Sigmoid colon (tissue), 7 donors: ENCODE data around the gene OTOGL. TPM values are rescaled to one million over a fixed set of nuclear protein-coding genes. Genes with fewer than 3 reads are reported as not detected.

Experiments used
- DNase-seq: peaks from one replicate; pipeline ENCODE4 v3.0.0-alpha.2; 2019
- H3K27ac ChIP-seq, 4 donors: fragments of 200-600 bp; sonication (generic); one replicate each; pipeline ENCODE4 v1.5.1; 2016 to 2019; ENCODE audit warnings: mild to moderate bottlenecking in 1 of 4
- H3K27me3 ChIP-seq, 3 donors: fragments of 200-600 bp; sonication (generic); one replicate each; pipeline ENCODE4 v1.5.1; 2019; ENCODE audit warnings: mild to moderate bottlenecking in 1 of 3
- H3K36me3 ChIP-seq, 4 donors: fragments of 200-600 bp; sonication (generic); one replicate each; pipeline ENCODE4 v1.5.1; 2016 to 2019
- H3K4me1 ChIP-seq, 4 donors: fragments of 200-600 bp; sonication (generic); one replicate each; pipeline ENCODE4 v1.5.1; 2017 to 2019
- H3K4me3 ChIP-seq, 4 donors: fragments of 200-600 bp; sonication (generic); one replicate each; pipeline ENCODE4 v1.5.1; 2017 to 2019; ENCODE audit warnings: mild to moderate bottlenecking in 2 of 4, moderate library complexity in 1 of 4
- H3K9me3 ChIP-seq, 4 donors: fragments of 200-600 bp in 3 of 4; sonication (generic) in 3 of 4; one replicate each; pipeline versions ENCODE4 v1.5.1 to v1.6.1; 2013 to 2019
- CTCF ChIP-seq, 4 experiments: fragments of 450-650 bp in 3 of 4; fragments of 200-600 bp in 1 of 4; IDR thresholded peaks; one replicate each; pipeline ENCODE4 v1.5.1; 2016 to 2019; ENCODE audit warnings: antibody characterized with exemption in 4 of 4, mild to moderate bottlenecking in 3 of 4, moderate library complexity in 2 of 4
- EP300 ChIP-seq, 4 donors: sonication (generic); formaldehyde crosslinking; IDR thresholded peaks; one replicate each; pipeline ENCODE4 v1.6.1; 2017; ENCODE audit warnings: antibody characterized with exemption in 4 of 4
- POLR2A ChIP-seq, 2 donors: fragments of 450-650 bp; IDR thresholded peaks; one replicate each; pipeline ENCODE4 v1.6.1; 2016; ENCODE audit warnings: antibody characterized with exemption in 2 of 2, mild to moderate bottlenecking in 2 of 2, moderate library complexity in 2 of 2
- POLR2AphosphoS5 ChIP-seq, 4 donors: sonication (generic); formaldehyde crosslinking; IDR thresholded peaks; one replicate each; pipeline ENCODE4 v1.6.1; 2017; ENCODE audit warnings: antibody characterized with exemption in 4 of 4
- WGBS, 2 donors: extraction: QIAGEN DNeasy Blood & Tissue Kit; methylation state at CpG; one replicate each; pipeline ENCODE4 v1.1.7; 2013; 5-methylcytosine and 5-hydroxymethylcytosine counted together
- intact Hi-C: fragments of 100-400 bp; cut with DNase I; formaldehyde crosslinking; loops from one replicate; pipeline ENCODE4 v1.15.1; 2023
- polyA plus RNA-seq, 3 donors: library from polyadenylated mRNA; stranded (reverse); fragments of 200-250 nt; gene quantifications; one replicate each; pipeline ENCODE4 v1.2.3, GENCODE V29; 2013
- total RNA-seq, 4 donors: library from RNA; depleted of rRNA; stranded (reverse); fragments of >200 nt; gene quantifications; one replicate each; pipeline ENCODE4 v1.1.0, GENCODE V29; 2016
- donor health status: healthy with polysubstance abuse.
- donor health status: Bipolar disorder and iron deficiency.
- donor health status: healthy.

Gene OTOGL
- total and polyA plus RNA-seq, 7 donors, result 0.07 to 4.7 (median 0.81) TPM; not detected in 2

GRCh38 chr12:80151131-80151530 lies 51.8 kb downstream of the OTOGL start:
- Histone ChIP-seq H3K27me3 (no peaks in the 10 kb centered on the region), H3K4me3 (no peak overlapping the region), H3K36me3 (no peaks in the 10 kb centered on the region), H3K4me1 (no peaks in the 10 kb centered on the region), H3K9me3 (no peaks in the 10 kb centered on the region), H3K27ac (no peak overlapping the region)
- TF ChIP-seq POLR2A (IDR thresholded peaks at IDR 0.05) (no peak), EP300 (IDR thresholded peaks at IDR 0.05) (no peak), CTCF (IDR thresholded peaks at IDR 0.05) (no peak), POLR2AphosphoS5 (IDR thresholded peaks at IDR 0.05) (no peak)
- no peak for DNase-seq
- intact Hi-C loops, result no loop called here
- 85 to 90% methylated on average over 2 of the region's 2 CpGs for WGBS, 2 donors

- Histone ChIP-seq H3K4me3 (no peak overlapping the region), H3K9me3 (no peaks in the 10 kb centered on the region), H3K27ac (no peak overlapping the region), H3K36me3 (no peaks in the 10 kb centered on the region), H3K4me1 (peaks cover 0 to 16% (median 0%) of the 10 kb centered on the region in 4 donors), H3K27me3 (no peaks in the 10 kb centered on the region)
- WGBS, 2 donors, result 8 to 47% methylated on average over 1 of the region's 1 CpG
- no peak for TF ChIP-seq POLR2AphosphoS5 (IDR thresholded peaks at IDR 0.05)
- TF ChIP-seq CTCF (IDR thresholded peaks at IDR 0.05), result no peak
- TF ChIP-seq EP300 (IDR thresholded peaks at IDR 0.05), result no peak
- no peak for TF ChIP-seq POLR2A (IDR thresholded peaks at IDR 0.05)
- intact Hi-C loops, result no loop called here
- no peak for DNase-seq
These were observed 54.9 kb downstream of the OTOGL start for GRCh38 chr12:80154261-80154660.

GRCh38 chr12:80156306-80156705 lies 57.0 kb downstream of the OTOGL start:
- WGBS, 2 donors, result 88 to 93% methylated on average over 5 of the region's 5 CpGs
- TF ChIP-seq EP300 (IDR thresholded peaks at IDR 0.05) (no peak), POLR2AphosphoS5 (IDR thresholded peaks at IDR 0.05) (no peak), POLR2A (IDR thresholded peaks at IDR 0.05) (no peak), CTCF (IDR thresholded peaks at IDR 0.05) (no peak)
- Histone ChIP-seq H3K9me3 (no peaks in the 10 kb centered on the region), H3K27me3 (no peaks in the 10 kb centered on the region), H3K4me3 (no peak overlapping the region), H3K4me1 (peaks cover 0 to 16% (median 0%) of the 10 kb centered on the region in 4 donors), H3K36me3 (no peaks in the 10 kb centered on the region), H3K27ac (no peak overlapping the region)
- no peak for DNase-seq
- intact Hi-C loops, result no loop called here

GRCh38 chr12:80157645-80158044 lies 58.3 kb downstream of the OTOGL start:
- H3K4me1 ChIP-seq, result peaks cover 0 to 16% (median 0%) of the 10 kb centered on the region in 4 donors
- H3K4me3 ChIP-seq, result no peak overlapping the region
- no peak for DNase-seq
- intact Hi-C loops, result no loop called here
- no peak overlapping the region for H3K27ac ChIP-seq
- H3K9me3 ChIP-seq, result no peaks in the 10 kb centered on the region
- WGBS, 2 donors, result 45 to 69% methylated on average over 2 of the region's 2 CpGs
- H3K36me3 ChIP-seq, result no peaks in the 10 kb centered on the region
- no peak for TF ChIP-seq EP300 (IDR thresholded peaks at IDR 0.05)
- TF ChIP-seq POLR2AphosphoS5 (IDR thresholded peaks at IDR 0.05), result peak in 1 of 4 donors; percentile 15
- H3K27me3 ChIP-seq, result no peaks in the 10 kb centered on the region

- no peaks in the 10 kb centered on the region for H3K9me3 ChIP-seq
- TF ChIP-seq CTCF (IDR thresholded peaks at IDR 0.05) (no peak), EP300 (IDR thresholded peaks at IDR 0.05) (no peak), POLR2A (IDR thresholded peaks at IDR 0.05) (no peak), POLR2AphosphoS5 (IDR thresholded peaks at IDR 0.05) (no peak)
- H3K4me1 ChIP-seq, result peaks cover 0 to 16% (median 0%) of the 10 kb centered on the region in 4 donors
- no peak overlapping the region for H3K27ac ChIP-seq
- H3K4me3 ChIP-seq, result no peak overlapping the region
- H3K27me3 ChIP-seq, result no peaks in the 10 kb centered on the region
- 74% methylated on average over 4 of the region's 4 CpGs for WGBS, 2 donors
- H3K36me3 ChIP-seq, result no peaks in the 10 kb centered on the region
- intact Hi-C loops, result no loop called here
- DNase-seq, result no peak
These were observed 62.3 kb downstream of the OTOGL start for GRCh38 chr12:80161612-80162011.
